ENCODE results near the gene OTUB2.
A peak's percentile ranks its signal among the peaks of the same experiment; 100 is the strongest.

OTUB2 gene

DNA sequence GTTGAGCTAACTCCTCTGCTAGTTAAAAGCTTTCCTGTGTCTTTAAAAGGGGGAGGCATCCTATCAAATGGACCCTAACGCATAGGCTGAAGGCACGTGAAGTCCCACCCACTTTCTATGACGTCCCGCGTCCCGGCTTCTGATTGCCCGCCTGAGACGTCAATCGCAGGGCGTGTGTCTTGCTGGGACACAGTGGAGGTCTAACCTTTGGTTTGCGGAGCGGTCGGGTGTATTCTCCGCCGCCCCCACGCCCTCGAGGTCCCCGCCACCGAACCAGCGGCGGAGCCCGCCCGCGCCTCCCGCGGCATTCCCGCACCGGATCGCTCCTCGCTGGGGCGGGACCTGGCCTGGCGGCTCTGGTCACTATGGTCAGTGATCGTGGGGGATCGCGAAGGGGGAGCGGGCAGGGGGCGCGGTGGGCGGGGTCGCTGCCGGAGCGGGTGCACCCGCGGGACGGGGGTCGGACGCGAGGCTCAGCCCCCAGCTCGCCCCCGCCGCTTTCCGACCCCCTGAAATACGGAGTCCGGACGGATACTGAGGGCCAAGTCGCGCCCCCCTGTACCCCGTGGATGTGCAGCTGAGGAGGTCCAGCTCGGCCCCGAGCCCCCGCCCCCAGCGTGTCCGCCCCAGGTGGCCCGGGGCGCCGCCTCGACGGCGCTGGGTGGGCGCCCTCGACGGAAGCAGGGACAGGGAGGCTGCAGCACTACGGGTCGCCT is at the start of gene OTUB2:
Gene OTUB2, plus strand, starts transcription at position 168 of the 716 bp plus-strand sequence. Its CDS starts 198 bp downstream, at position 366.
- peak; percentile 99 for DNase-seq (ENCODE audit: low spot score)

DNA sequence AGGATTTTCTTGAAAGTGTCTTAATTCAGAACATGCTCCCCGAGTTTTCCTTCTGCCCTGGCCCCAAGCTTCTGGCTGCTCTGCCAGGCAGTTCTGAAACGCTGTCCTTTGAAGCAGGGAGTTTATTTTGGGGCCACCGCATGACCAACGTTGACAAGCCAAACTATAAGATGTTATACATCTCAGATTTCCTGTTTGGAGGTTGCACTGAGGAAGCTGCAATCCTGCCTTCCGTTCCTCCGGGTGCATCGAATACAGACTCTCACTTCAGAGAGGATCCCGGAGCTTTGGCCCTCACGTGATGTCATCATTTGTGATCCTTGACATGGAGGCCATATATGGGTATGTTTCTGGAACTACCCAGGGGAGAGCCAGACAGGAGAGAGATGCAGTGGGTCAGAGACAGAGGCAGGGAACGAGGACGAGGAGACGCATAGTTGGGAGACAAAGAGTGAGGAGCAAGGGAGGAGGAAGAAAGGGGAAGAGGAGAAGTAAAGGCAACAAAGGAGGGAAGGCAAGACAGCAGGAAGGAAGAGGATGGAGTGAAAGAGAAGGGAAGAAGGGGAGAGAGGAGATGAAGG is 49.6 kb upstream of the OTUB2 start, which contains the start of gene ASB2:
Gene ASB2, minus strand, starts transcription at position 94 of the 581 bp plus-strand sequence. CDS start 12,031 bp downstream, outside the sequence.
- DNase-seq (ENCODE audit: low spot score), result no peak

DNA sequence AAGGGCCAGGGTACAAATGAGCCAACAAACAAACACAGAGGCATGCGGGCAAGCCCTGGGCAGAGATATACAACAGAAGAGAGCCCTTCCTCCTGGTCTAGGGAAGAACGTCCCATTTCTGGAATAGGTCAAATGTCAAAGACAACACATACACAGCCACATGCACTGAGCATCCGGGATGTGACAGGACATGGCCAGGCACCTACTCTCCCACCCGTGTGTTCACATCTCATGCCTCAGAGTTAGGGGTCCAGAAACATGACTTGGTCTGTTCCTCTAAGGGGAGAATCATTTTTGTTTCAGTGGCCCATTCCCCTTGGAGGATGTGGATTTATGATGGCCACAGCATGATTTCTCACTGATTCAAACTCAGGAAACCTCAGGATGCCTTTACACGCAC is 49.0 kb upstream of the OTUB2 start:
- DNase-seq (ENCODE audit: low spot score), result no peak

DNA sequence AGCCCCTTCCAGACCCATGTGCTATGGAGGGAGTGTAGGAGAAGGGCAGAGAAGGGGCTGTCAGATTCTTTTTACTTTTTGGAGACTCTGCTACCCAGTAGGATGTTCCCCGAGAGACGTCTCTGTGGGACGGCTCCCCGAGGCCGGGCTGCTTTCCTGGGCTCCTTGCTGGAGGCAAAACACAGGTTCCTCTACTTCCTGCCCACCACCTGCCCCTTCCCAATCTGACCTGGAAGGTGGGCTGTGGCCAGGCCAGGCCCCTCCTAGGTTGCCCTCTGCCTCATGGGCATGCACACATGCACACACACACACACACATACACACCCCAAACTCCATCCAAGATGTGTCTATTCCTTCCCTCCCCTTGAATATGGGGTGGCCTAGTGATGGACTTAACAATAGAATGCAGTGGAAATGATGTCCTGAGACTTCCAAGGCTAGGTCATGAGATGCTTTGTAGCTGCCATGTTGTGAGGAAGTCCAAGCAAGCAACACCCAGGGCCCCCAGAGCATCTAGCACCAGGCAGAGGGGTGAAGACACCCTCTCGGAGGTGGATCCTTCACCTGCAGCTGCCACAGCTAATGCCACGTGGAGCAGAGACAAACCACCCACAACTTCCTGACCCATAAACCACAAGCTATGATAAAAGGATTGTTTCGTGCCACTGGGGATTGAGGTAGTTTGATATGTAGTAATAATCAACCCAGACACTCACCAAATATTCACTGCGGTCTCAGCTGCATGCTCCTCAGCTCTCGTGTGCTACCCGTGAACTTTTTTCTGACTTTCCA is 48.2 kb upstream of the OTUB2 start:
- DNase-seq (ENCODE audit: low spot score), result peak; percentile 79

DNA sequence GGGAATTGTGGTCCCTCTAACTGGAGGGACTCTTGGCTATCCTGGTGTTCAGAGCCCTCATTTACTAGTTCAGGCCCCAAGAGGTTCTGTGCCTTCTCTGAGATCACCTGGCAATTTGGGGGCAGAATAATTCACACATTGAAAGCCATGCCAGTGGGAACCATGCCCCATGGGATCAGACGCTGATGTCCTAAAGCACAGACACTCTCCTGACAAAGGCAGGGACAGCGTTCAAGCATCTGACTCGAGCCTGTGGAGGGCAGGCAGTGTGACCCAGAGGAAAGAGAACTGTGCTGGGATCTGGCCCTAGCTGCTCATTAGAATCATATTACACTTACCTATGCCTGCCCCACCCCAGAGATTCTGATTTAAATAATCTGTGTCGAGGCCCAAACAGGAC is 47.4 kb upstream of the OTUB2 start:
- DNase-seq (ENCODE audit: low spot score), result no peak

DNA sequence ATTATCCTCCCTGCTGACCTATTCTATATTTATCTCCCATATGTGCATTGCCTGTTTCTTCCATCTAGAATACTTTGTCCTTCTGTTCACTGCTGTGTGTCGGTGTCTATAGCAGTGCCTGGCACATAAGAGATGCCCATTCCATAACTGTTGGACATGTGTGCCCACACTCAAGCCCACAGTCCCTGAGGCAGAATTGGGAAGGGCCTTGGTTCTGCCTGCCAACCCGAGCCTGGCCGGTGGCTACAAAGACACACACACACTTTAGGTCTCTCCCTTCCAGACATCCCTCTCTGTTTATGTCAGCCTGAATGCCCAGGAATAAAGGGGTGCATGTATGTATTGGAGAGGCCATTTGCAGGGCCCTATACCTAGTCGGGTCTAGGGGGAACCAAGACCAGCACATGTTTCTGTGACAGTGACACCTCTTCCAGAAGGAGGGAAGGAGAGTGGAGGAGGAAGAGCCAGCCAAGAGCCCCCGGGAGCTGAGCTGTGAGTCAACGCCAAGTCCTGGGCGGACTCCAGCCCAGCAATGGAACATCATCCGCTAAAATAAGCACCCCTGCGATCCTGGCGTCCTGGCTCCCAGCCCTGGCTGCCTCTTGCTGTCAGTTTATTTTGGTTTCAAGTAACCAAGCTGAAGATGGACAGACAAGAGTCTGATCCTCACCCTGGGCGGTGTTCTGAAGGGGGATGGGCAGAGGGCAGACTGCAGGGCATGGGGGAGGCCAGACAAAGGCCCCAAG is 45.5 kb upstream of the OTUB2 start:
- no peak for DNase-seq (ENCODE audit: low spot score)

DNA sequence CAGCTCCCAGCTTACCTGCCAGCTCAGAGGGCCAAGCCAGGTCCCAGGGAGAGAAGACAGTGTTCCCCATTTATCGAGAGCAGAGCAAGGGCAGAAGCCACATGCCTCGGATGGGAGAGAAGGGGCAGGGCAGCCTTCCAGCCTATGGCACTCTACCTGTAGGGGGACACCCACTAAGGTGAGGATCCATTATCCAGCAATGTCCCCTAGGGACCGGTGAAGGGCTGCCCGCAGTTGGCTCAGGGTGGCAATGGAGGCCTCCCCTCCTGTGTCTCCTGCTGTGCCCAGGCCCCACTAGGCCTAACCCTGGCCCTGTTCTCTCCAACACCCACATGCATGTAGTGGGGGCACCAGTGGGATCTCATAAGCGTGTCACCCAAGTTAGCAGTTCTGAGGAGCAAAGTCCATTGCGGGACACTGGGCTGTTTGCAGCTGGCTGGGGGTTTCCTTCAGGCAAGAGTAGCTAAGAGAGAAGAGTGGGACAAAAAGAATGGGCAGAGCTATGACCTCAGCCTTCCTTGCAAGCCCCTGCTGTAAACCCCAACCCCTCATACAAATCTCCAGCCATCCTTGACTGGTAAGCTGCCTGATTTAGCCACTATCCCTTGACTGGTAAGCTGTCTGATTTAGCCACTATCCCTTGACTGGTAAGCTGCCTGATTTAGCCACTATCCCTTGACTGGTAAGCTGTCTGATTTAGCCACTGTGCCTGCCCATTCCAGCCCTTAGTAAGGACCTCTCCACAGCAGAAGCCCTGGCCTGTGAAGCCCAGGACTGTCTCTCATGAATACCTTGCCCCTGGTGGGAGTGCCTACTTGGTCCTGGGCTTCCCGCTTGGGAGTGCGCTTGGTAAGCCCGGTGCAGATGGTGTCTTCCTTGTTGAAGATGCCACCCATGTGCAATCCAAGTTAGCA is 44.6 kb upstream of the OTUB2 start:
- no peak for DNase-seq (ENCODE audit: low spot score)

DNA sequence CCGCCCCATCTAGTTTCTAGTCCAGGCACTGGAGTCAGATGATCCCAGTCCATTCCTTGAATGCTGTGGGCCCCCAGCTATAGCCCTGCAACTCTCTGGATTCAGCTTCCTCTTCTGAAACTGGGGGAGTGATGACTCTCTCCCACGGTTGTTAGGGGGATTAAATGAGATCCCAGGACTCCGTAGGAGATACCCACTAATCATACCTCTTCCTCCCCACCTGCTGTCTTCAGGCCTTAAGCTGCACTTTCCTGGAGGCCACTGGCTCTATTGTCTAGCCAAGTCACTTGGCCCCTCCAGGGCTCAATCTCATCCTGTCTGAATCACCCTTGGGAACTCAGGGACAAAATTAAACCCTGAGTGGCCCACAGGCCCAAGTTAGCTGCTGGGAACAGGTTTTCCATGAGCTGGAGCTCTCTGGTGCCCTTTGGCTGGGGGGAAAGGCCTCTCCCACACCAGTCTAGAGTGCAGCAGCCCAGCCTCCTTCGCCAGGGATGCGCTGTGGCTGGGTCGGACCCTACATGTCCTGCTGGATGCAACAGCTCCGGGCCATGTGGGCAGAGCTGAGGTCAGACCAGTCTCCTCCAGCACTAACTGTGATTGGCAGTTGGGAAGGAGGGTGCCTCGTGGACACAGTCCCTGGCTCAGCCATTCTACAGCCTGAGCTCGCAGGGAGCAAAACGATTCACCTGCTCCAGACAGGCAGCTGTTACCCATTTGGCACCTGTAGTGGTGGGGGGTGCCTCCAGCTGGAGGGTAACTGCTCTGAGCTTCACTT is 43.7 kb upstream of the OTUB2 start:
- DNase-seq (ENCODE audit: low spot score), result no peak

DNA sequence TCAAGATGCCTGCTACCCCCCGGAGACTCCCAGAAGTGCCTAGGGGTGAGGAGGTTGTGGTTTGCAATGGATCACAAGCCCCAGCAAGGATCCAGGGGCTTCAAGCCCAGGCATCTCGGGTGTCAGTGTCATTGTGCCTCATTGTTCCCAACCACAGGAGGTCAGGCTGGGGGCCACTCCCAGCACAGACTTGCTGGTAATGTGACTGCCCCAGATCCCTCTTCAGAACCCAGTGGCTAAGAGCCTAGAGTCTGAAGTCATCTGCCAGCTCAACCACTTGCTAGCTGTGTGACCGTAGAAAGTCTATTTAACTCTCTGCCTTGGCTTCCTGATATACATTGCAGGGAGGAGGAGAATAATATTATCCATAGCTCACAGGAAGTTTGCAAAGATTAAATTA is 42.1 kb upstream of the OTUB2 start:
- DNase-seq (ENCODE audit: low spot score), result no peak

DNA sequence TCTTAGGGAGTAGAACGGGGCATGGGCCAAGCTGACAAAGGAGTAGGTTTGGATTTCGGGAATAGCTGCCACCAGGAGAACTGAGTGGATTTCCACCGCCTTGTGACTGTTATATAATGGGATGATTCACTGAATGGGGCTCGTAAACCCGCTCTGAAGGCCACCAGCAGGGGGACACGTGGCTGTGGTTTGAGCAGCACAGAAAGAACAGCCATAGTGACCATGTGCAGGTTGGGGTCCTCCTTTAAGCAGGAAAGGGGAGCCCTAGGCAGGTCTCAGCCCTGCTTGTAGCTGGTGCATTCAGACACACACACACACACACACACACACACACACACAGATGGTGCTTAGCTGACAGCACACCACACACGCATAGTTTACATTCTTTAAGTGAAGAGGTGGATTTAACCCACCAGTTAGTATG is 41.1 kb upstream of the OTUB2 start:
- DNase-seq (ENCODE audit: low spot score), result peak; percentile 38

DNA sequence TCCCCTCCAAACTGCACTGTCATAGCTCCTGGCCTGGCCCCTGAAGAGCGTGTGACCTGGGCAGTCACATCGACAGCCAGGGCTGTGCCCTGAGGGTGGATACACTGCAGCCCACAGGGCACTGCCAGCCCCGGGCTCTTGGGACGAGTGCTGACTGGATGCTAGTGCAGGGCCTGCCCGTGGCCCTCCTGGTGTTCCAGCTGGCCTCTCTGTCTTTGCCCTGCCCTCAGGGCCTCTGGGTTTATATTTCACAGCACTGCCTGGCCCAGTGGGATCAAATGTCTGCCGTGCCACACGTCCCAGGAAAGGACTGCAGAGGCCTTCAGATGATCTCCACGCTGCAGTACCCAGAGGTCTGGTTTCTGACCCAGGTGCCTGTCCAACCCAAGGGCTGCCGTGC is 39.2 kb upstream of the OTUB2 start:
- DNase-seq (ENCODE audit: low spot score), result no peak

DNA sequence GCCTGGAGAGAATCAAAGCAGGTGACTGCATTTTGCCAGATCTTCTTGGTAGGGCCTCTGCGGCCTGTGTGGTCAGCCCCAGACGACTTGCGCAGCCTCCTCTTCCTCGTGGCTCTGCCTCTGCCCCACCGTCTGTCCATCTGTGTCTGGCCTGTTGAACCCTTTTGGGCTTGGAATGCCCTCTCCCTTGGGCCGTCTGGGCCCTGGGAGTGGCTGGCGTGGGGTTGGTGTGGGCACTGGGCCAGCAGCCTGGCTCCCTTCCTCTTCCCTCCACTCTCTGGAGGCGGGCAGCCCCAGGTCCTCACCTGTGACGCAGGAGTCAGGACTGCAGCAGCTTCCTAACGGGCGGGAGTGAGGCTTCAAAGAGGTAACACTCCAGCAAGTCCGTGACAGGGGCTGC is 38.8 kb upstream of the OTUB2 start:
- no peak for DNase-seq (ENCODE audit: low spot score)

DNA sequence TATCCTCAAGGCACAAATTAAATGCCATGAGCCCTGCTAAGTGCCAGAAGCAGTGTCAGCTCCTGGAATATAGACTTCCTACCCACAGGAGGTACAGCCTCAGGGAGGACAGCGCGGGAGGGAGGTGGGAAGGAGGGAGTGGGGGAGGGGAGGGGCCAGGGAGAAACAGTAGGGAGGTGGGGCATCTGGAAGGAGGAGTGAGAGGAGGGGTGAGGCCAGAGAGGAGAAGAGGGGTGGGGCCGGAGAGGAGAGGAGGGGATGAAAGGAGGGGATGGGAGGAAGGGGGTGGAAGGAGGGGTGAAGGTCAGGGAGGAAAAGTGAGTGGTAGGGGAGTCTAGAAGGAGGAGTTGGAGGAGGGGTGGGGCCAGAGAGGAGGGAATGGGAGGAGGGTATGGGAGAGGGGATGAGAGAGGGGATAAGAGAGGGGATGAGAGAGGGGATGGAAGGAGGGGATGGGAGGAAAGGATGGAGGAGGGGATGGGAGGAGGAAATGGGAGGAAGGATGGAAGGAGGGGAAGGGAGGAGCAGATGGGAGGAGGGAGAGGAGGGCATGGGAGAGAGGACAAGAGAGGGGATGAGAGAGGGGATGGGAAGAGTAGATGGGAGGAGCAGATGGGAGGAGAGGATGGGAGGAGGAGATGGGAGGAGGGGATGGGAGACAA is 38.2 kb upstream of the OTUB2 start:
- DNase-seq (ENCODE audit: low spot score), result no peak

DNA sequence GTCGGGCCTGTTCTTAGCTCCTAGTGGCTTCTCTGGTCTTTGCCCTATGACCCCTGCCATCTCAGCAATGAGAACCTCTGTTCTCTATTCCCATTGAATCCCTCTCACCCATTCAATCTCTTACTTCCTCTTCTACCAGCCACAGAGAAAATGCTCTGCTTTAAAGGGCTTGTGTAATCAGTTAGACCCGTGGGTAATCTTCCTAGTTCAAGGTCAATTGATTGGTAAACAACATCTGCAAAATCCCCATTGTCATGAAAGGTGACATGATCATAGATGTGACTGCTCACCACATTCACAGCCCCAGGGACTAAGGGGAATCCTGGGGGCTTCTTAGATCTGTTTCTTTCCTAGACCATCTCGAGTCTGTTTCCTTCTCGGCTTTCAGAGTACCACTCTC is 36.2 kb upstream of the OTUB2 start:
- peak; percentile 17 for DNase-seq (ENCODE audit: low spot score)

DNA sequence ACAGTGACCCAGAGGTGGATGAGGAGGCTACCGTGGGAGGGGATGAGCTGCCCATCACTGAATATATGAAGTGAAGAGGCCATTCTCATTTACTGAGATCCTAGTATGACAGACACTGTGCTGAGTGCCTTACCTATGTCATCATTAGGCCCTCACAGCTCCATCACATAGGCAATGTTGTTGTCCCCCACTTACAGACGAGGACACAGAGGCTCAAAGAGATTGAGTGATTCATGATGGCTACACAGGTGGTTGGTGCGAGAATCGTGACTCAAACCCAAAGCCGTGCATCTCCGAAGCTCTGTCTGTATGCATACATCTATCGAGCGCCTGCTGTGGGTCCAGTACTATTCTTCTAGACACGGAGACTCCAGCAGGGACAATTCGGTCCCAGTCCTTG is 34.9 kb upstream of the OTUB2 start:
- no peak for DNase-seq (ENCODE audit: low spot score)

DNA sequence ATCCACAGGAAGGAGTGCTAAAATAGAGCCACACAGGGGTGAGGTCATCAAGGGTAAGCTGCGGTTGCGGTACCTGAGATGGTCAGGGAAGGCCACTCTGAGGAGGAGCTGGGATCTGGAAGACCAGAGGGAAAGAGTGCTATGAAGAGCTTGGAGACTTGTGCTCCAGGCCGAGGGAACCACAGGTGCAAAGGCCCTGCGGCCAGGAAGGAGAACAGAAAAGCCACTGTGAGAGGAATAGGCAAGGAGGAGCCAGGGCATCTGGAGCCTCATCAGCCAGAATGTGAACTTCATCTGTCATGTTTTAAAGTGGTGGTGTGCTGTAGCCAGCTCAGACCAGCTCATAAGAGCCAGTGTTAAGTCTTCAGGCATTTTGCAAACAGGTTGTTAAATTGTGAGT is 34.5 kb upstream of the OTUB2 start:
- DNase-seq (ENCODE audit: low spot score), result no peak

DNA sequence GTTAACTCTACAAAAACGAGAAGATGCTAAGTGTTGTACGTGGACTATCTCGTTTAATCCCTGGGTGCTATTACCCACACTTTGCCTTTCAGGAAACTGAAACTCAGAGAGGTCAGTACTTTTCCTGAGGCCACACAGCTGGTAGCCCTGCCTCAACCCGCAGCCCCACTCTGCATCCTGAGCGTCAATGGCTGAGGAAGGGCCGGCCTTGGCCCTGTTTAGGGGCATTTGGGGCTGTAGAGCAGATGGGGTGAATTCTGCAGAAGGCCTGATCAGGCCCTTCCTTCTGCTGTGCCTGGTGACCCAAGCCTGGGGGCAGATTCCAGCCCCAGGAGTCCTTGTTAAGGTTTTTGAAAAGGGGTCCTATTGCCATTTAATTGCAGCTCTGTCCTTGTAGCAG is 32.8 kb upstream of the OTUB2 start:
- DNase-seq (ENCODE audit: low spot score), result no peak

DNA sequence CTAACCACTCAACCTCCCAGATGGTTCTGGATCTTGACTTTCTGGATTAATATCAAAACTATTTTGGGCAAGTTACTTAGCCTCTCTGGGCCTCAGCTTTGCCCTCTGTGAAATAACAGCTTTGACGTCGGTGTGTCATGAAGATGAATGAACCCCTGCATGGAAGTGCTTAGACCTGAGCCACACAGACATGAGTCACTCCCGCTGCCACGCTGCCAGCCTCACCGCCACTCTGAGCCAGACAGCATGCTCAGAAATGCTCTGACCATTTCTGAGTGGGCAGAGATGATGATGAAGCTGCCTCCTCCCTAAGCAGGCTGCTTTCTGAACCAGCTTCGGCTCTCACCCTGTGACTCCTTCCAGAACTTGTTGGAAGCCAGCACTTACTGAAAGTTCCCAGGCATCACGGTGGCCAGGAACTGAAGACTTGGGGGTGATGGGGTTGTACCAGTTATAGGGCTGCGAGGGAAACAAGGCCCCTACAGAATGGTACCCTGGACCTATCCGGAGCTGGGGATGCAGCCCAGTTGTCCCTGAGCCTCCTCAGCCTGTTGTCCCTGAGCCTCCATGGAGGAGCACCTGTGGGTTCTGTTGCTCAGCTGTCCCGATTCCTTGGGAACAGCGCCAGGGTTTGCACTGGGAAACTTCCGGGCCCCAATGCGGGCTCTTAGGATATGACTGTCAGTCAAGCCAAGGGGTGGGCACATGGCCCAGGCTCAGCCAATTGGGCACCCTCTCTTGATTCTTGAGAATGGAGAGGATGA is 31.0 kb upstream of the OTUB2 start:
- DNase-seq (ENCODE audit: low spot score), result no peak

DNA sequence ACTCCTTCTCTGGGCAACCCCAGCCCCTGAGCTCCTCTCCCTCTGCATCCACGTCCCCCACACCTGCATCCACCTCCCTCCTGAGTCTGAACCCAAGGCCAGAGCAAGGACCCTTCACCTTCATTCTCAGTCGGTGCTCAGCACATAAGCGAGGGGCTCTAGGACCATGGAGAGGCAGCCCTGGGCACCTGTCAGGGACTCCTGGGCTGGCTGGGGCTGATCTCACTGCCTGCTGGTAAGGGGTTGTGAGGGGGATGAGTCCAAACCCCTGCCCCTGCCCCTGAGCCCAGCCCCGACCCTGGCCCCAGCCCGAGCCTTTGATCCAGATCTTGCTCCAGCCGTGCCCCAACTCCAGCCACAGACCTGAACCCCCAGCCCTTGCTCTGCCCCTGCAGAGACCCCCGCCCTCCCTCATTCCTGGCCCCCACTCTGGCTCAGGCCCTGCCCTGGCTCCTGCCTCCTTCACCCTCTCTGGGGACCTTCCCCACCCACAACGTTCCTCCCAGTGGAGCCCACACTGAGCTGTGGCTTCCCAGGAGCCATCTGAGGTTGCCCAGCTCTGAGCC is 29.9 kb upstream of the OTUB2 start:
- no peak for DNase-seq (ENCODE audit: low spot score)

Measured in NAMALWA (cell line).